HG03045 (cell line): ENCODE data around the gene PTPRN2.
"Not testable (repeated sequence)": the region's sequence is repeated elsewhere in the genome, so short reads cannot be mapped to it uniquely, and the experiment has no call there.

Experiments used
- ATAC-seq: cut with Tn5 transposase; IDR thresholded peaks from one replicate; pipeline ENCODE4 v1.9.1; 2021; ENCODE audit warnings: mild to moderate bottlenecking, moderate library complexity; ENCODE audit not compliant: unreplicated experiment

The PTPRN2 gene

DNA sequence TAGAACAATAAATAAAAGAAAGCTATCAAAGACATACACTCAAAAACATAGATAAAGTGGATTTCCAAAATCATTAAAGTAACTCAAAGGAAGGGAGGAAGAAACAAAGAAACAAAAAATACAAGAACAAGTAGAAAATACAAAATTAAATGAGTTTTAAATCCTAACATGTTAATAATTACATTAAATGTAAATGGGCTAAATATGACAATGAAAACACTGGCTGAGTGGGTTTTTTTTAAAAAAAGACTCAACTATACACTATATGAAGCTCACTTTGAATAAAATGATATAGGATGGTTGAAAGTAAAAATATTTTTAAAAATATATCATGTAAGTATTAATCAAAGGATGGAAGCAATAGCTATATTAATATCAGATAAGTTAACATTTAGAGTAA lies 371.4 kb downstream of the PTPRN2 start:
- ATAC-seq = no peak

DNA sequence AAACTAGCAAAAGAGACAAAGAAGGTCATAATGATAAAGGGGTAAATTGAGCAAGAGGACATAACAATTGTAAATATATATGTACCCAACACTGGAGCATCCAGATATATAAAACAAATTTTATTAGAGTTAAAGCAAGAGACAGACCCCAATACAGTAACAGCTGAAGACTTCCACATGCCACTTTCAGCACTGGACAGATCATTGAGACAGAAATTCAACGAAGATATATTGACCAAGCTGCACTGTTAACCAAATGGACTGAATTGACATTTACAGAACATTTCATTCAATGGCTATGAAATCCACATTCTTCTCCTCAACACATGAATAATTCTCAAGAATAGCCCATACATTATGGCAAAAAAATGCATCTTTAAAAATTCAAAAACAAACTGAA lies 378.2 kb downstream of the PTPRN2 start:
- ATAC-seq = no peak

DNA sequence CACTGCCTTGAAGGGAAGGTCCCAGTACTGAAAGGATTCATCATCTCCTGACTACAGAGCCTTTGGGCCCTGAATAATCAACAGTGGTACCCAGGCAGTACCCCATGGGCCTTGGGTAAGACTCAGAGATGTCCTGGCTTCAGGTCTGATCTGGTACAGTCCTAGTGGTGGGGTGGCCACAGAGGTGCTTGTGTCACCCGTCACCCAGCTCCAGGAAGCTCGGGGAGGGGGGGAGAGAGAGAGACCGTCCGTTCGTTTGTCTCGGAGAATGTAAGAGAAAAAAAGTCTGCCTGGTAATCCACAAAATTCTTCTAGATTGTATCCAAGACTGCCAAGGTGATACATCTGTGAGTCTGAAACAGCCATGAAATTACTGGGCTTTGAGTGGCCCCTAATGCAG lies 381.3 kb downstream of the PTPRN2 start:
- no peak for ATAC-seq

DNA sequence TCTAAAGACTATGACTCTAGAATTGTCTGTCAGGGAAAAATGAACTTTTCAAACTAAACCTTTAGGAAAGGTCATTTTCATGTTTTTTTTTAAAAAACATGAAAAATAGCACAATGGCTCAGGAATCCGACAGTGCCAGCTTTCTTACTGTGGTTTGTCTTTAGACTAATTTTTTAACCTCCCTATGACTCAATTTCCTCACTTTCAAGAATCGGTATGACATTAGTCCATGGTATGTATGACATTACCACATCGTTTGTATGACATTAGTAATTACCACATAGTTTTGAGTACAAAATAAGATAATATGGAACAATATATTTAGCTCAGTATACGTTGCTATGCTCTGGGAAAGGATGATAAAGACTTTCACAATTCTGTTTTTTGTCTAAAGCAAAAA lies 383.2 kb downstream of the PTPRN2 start:
- ATAC-seq = no peak

DNA sequence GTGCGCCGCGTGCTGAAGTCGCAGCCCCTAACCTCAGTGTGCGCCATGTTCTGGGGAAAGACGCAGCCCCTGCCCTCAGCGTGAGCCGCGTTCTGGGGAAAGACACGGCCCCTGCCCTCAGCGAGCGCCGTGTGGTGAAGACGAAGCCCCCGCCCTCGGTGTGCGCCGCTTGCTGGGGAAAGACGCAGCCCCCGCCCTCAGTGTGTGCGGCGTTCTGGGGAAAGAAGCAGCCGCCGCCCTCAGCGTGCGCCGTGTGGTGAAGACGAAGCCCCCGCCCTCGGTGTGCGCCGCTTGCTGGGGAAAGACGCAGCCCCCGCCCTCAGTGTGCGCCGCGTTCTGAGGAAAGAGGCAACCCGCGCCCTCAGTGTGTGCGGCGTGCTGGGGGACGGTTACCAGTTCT lies 383.7 kb downstream of the PTPRN2 start:
- not testable (repeated sequence) for ATAC-seq

DNA sequence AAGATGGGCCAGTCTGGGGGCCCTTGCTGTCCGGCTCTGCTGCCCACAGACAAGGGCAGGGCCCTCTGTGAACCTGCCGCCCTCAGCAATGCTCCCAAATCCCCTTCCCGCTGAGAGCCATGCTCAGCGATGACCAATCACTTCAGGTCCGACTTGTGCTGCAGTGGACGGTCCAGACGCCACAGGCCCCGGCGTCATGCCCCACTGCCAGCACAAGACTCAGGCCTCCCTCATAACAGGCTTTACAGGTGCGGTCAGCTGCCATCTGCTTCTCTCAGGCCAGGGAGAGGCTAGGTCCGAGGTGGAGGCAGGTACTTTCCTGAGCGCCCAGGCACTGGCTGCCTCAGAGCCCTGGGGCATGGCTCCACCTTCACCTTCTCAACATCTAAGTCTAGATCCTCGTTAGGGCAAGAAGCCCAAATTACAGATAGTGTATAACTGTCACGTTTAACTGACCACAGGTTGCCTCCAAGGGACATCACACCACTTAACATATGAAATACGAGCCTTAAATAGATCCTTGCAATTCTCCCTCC lies 393.2 kb downstream of the PTPRN2 start:
- ATAC-seq = no peak

DNA sequence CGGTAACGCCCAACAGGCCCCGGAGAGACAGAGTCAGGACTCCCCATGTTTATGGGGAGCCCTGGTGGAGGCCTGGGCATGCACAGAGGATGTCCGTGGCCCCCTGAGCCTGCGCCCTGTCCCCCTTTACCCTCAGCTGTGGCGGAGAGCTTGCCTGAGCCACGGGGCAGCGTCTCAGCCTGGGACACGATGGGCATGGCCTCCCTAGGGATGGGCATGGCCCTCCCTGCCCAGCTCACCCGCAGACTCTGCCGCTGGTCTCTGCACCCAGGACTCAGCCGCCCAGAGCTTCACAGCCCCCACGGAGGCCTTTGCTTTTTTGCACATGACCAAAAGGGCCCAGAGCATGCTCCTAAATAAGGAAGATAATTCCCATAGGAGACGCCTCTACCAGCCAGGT lies 394.2 kb downstream of the PTPRN2 start:
- no peak for ATAC-seq

DNA sequence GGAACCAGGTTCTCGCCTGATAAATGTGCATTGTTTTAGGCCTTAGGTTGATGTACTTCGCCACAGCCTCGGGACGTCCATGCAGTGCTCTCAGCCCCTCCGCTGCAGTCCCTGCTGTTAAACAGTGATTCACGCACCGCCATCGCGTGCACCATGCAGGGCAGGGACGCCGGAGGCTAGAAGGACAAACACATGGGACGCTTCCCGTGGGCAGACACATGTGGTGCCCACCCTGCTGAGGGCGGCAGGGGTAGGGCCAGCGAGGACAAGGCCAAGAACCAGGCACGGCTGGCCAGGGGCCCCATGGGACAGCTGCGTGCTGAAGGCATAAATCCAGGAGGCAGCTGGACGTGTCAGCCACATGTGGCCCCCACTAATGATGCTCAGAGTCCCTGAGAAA lies 394.7 kb downstream of the PTPRN2 start:
- ATAC-seq = no peak

DNA sequence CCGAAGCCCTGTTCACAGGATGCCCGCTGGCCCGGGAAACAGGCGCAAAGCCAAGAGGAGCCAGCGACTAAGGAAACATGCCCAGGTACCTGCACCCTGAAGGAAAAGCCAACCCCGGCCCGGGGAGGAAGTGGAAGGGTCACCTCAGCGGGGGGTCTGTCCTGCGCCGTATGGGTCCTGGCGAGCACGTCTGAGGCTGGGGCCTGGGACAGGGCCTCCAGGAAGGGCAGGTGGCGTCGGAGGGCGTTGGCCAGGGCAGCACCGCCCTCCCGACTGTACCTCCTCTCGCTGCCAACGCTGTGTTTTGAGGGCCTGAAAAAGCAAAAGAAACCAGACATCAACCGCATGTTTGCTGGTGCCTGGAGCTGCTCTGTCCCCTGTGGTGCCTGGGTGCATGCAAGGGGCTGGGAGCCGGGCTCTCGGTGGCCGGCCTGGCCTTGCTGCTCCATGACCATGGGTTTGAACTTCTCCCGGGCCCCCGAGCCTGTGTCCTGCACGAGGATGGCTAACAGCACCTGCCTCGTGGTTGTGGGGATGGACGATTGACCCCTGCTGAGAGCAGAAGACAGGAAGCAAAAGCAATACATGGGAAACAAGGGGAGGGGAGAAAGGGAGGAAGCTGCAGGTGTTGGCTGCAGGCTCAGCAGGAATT lies 395.3 kb downstream of the PTPRN2 start:
- ATAC-seq = no peak

DNA sequence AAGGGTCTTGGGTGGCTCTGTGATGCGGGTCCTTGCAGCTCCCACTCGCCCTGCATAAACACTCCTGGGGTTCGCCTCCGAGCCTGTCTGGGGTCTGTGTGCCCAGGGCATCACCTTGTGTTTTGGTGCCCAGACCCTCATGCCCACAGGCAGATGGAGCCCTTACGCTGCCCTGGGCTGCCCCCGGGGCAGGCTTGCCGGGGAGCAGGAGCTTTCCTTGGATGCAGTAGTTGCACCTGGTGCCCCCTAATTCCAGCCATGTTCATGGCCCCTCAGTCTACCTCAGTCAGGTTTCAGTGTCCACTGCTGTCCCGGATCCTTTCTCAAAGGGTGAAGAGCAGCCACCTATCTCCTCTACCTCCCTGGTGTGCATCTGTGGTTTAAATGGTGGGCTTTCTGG lies 396.0 kb downstream of the PTPRN2 start:
- no peak for ATAC-seq

DNA sequence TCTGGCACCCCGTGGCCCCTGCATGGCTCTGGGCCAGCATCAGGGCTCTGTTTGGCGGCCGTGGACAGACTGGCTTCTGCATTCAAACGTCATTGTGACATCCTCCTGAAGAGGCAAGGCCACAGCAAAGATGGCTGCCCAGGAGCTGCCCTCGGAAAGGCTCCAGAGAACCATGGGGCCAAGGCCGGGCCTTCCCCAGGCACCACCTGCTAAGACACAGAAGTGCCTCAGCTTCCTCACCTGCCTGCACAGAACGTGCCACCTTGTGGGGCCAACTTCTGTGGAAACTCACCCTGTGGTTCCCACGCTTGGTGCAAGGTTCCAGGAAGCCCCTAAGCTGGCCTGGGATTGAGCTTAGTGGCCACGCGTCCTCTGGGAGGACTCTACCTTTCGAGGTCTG lies 396.9 kb downstream of the PTPRN2 start:
- no peak for ATAC-seq

DNA sequence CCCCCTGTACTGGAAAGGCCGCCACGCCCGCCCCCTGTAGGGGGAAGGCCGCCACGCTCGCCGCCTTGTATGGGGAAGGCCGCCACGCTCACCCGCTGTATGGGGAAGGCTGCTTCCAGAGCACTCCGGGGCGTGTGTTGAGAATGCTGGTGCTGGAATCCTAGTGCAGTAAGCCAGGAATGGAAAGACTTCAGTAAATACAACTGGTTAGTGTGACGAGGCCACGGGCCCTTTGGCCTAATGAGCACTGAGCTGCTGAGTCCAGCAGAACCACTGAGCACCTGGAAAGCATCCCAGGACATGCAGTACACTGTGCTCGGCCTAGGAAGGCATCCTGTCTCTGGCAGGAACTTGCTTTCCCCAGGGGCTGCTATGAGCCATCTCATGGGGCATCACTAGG lies 398.9 kb downstream of the PTPRN2 start:
- no peak for ATAC-seq

DNA sequence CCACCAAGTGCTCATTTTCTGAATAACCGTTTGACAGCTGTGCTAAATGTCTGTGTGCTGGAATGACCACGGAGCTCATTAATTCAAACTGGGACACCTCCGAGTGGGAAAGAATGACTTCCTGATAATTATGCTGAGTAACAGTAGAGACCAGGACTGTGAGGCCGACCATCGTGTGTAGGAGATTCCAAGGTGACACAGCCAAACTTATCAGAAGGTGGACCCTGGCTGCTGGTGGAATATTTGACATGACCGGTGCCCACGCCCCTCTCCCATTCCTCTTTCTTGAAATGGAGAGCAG lies 400.0 kb downstream of the PTPRN2 start:
- ATAC-seq = no peak

DNA sequence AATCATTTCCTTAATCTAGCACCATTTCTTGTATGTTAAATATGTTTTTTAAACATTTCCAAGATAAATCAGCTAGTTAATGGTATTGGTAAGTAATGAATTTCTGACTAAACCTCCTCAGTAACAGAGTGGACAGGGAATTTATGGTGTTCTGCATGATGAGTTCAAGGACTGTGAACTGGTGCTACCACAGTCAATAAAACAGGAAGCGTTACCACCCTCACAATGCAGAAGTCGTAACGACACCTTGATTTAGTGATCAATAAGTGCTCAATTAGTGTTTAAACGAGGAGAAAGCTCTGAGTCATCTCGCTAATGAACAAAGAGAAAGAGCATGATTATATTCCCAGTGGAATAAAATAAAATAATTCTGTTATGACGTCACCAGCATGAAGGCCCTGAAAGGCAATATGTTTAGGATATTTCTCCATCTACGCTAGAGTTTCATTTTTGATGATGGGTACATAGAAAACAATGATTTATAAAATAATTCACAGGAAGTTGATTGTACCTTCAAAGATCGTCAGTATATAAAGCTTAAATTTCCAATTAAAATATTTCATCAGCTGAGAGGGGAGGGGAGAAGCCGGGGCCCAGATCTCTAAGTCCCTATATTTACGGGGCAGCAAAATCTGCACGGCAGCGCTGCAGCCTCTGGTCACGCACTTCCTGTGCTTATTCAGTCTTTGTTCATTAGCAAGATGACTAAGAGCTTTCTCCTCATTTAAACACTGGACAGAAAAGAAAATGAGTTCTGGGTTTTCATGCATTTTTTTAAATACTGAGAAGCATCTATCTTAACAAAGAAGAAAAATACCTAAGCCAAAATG lies 400.5 kb downstream of the PTPRN2 start:
- ATAC-seq = no peak

DNA sequence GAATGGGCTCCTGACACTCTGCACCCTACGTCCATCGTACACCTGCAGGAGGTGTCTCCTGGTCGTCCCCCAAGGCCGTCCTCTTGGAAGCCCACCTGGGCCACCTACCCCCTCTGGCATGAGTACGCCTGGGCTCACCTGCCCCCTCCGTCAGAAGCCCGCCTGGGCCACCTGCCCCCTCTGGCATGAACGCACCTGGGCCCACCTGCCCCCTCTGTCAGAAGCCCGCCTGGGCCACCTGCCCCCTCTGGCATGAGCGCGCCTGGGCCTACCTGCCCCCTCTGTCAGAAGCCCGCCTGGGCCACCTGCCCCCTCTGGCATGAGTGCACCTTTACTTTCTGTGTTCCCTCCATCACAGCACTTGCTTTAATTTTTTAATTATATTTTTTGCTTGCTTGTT lies 401.2 kb downstream of the PTPRN2 start:
- ATAC-seq = no peak

DNA sequence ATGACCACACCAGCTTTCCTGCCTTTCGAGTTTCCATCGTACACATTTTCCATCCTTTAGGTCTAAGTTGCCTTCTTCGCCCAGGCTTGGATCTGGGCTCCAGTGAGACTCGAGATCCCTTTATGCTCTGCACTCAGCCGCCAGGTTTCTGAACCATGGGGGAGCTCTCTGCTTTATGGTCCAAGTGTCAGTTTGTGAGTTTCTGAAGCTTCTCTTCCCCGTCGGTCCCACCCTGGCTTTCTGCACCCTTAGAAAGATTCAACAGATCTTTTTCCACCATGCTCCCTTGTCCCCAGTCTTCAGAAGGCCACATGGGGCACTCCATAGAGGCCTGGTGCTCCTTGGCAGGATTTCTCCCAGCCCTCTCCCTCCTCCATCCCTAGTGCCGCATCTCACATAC lies 402.0 kb downstream of the PTPRN2 start:
- no peak for ATAC-seq

DNA sequence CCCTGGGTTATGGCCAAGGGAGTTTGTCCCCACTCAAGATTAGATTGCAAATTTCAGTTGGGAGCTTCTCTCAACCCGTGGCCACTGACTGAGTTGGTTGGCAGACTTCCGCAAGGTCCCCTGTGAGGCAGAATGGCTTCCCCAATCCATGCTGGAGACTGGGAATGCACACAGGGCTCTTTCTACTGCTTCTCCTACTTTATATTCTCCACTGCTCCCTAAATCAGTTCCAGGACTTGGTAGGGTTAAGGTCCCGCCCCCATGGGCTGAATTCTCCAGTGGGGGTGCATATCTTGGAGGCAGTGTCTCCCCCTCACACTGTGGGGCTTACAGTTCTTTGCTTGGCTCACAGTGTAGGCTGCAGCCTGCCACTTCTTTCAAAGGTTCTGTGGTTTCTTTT lies 404.2 kb downstream of the PTPRN2 start:
- ATAC-seq = no peak

DNA sequence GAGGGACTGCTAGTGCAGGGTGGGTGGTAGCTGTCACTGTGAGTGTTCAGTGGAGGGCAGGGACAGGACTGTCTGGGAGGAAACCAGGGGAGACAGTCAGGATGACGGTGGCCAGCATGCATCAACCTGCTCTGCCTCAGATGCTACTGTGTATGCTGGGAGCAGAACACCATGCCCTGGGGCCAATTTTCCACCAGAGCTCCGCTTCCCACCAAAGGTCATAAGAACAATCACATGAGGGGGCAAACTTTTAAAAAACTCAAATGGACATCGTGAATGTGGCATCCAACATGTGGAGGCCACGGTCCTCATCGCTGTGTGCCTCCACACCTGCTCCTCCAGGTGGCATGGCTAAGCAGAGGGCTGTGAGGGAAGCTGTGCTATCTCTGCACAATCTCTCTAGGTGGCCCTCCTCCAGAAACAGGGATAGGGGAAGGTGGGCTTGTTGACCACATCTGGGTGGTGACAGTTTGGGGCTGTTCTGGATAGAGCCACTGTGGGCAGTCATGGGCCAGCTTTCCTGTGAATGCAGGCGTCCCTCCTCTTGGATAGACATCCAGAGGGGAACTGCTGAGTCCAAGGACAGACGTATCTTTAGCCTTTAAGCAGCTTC lies 411.0 kb downstream of the PTPRN2 start:
- ATAC-seq = no peak

DNA sequence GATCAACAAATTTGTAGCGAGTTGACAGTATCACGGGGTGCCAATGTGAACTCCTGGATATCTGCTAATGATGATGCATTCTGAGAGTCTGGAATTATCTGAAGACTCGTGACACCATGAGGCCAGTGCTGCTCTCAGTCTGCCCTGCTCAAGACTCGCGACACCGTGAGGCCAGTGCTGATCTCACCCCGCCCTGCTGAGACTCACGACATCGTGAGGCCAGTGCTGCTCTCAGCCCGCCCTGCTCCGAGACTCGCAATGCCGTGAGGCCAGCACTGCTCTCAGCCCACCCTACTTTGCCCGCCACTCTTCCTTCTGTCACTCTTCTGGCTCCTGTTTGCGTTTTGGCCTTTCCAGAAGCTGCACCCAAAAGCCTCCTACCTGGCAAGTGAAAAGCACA lies 411.8 kb downstream of the PTPRN2 start:
- ATAC-seq = no peak

DNA sequence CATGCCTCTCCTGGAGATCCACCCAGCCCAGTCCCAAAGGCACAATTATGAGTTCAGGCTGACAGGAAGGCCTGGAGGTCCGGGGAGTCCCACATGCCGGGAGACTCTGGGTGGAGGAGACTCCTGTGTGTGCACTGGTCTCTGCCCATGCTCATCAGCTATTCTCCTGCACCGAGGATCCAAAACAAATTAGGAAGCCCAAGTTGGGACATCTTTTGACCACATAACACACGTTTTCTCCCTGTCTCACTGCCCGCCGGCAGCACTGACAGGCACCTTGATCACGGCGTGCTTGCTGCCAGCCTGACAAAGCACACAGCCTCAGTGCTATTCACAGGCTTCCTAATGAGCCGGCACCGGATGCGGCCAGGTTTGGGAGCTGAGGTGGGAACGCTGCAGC lies 412.7 kb downstream of the PTPRN2 start:
- ATAC-seq = no peak

DNA sequence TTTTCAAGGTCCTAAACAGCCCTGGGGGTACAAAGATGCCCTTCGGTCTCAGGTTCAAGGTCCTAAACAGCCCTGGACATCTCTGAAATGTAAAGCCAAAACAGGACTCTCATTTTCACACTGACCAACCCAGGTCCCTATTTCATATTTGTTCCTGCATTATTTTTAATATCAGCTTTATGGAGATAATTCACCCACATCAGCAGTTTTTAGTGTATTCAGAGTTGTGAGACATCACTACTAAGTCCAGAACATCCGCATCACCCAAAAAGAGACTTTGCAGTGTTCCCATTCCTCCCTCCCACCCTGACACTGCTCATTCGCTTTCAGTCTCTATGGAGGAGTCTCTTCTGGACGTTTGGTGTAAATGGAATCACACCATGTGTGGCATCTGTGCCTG lies 420.2 kb downstream of the PTPRN2 start:
- no peak for ATAC-seq
